GM08714 (cell line): Measurements from ENCODE around the gene LIN37.
"Not testable (repeated sequence)": the region's sequence is repeated elsewhere in the genome, so short reads cannot be mapped to it uniquely, and the experiment has no call there.

Experiments
- H3K4me3 ChIP-seq: fragments of 200-500 bp; sonication (Bioruptor generic); 2 replicates; pipeline ENCODE4 v1.5.1; 2014; ENCODE audit warnings: mild to moderate bottlenecking, low read length, inconsistent platforms
- ZNF274 ChIP-seq: IDR thresholded peaks from 2 replicates; pipeline ENCODE4 v1.6.1; 2012; ENCODE audit warnings: mild to moderate bottlenecking, low read depth, low read length

Gene LIN37

DNA sequence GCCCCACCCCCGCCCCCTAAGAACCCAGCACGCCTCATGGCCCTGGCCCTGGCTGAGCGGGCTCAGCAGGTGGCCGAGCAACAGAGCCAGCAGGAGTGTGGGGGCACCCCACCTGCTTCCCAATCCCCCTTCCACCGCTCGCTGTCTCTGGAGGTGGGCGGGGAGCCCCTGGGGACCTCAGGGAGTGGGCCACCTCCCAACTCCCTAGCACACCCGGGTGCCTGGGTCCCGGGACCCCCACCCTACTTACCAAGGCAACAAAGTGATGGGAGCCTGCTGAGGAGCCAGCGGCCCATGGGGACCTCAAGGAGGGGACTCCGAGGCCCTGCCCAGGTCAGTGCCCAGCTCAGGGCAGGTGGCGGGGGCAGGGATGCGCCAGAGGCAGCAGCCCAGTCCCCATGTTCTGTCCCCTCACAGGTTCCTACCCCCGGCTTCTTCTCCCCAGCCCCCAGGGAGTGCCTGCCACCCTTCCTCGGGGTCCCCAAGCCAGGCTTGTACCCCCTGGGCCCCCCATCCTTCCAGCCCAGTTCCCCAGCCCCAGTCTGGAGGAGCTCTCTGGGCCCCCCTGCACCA lies 38.9 kb downstream of the LIN37 start:
- TF ChIP-seq ZNF274: no peak
- H3K4me3 ChIP-seq: no peak overlapping the region

DNA sequence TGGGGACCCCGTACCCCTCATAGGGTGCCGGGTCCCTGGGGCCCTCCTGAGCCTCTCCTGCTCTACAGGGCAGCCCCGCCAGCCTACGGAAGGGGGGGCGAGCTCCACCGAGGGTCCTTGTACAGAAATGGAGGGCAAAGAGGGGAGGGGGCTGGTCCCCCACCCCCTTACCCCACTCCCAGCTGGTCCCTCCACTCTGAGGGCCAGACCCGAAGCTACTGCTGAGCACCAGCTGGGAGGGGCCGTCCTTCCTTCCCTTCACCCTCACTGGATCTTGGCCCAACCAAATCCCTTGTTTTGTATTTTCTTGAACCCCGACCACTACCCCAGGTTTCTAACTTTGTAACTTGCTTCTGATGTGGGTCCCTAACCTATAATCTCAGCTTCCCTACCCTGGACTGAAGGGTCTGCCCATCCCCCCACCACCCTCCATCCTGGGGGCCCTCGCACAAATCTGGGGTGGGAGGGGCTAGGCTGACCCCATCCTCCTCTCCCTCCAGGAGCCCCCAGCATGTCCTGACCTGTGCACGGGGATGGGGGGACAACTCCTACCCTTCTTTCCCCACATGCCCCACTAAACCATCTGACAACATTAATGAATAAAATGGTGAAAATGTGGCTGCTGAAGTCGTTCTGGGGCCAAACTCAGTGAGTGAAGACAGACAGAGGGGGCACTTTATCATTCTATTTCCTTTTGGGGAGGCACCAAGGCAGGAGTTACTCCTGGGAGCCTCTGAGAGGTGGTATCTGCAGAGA lies 40.0 kb downstream of the LIN37 start:
- TF ChIP-seq ZNF274: no peak
- H3K4me3 ChIP-seq: no peak overlapping the region

DNA sequence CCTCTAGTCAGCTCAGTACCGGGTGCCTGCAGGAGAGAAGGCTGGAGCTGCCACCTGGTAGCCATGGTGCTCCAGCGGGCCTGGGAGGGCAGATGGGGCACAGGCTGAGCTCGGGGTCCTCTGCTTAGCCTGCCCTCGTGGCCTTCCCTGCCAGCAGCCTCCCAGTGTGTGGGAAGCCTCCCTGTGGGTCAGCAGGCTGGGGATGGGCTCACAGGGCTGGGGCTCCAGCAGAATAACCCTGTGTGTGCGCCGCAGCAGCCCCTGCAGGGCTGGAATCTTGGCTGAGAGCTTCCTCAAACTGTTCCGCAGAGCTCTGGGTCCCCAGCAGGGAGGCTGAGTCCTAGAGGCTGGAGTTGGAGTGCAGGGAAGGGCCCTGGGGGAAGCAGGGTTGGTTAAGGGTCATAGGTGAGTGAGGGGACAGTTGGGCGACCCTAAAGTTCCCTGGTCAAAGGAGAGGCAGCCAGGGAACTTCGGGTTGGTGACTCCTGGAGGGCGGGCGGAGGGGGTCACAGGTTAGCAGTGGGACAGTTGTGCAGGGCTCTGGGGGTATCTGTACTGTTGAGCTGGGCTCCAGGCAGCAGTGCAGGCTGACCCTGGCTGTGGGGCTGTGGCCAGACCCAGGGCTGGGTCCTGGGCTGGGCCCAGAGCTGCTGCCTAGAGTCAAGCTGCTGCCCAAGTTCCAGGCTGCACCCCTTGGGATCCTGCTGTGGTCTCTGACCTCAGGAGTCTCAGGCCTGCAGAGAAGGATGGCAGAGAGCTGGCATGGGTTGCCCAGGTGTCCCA lies 41.0 kb downstream of the LIN37 start:
- H3K4me3 ChIP-seq: no peak overlapping the region
- no peak for TF ChIP-seq ZNF274

DNA sequence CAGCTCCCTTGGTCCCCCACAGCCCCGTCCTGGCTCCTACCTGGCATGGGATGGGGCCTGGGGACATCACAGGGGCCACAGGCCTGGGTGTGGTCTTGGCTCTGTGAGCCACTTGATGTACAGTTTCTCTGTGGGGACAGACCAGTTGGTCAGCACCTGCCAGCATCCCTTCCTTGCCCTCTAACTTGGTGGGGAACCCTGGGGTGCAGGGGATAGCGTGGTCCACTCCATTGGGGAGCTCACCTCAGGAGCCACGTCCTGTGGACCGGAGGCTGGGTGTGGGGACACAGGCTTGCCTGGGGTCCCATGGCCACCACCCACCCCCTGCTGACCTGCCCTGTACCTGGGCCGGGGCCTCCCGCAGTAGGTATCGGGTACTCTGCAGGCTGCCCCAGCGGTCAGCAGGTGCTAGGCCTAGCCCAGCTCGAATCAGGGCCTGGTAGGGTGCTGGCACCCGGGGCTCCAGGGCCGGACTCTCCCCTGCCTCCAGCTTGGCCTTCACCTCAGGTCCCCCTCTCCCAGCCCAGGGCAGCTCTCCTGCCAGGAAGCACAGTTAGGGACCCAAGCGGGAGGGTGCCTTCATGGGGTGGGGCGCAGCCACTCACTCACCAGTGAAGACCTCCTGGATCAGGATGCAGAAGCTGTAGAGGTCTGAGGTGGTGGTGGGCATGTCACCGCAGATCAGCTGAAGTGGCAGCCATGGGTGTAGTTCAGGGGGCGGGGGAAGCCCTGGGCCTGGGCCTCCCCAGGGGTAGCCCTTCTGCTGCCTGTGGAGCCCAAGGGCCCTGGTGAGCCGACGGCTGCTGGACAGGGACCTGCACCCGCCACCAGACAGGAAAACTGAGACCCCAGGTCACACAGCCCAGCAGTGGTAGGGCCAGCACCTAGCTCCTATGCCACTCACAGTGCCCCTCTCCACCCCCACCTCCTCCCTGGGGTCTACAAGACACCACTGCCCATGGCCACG lies 41.9 kb downstream of the LIN37 start:
- H3K4me3 ChIP-seq: no peak overlapping the region
- TF ChIP-seq ZNF274: no peak

DNA sequence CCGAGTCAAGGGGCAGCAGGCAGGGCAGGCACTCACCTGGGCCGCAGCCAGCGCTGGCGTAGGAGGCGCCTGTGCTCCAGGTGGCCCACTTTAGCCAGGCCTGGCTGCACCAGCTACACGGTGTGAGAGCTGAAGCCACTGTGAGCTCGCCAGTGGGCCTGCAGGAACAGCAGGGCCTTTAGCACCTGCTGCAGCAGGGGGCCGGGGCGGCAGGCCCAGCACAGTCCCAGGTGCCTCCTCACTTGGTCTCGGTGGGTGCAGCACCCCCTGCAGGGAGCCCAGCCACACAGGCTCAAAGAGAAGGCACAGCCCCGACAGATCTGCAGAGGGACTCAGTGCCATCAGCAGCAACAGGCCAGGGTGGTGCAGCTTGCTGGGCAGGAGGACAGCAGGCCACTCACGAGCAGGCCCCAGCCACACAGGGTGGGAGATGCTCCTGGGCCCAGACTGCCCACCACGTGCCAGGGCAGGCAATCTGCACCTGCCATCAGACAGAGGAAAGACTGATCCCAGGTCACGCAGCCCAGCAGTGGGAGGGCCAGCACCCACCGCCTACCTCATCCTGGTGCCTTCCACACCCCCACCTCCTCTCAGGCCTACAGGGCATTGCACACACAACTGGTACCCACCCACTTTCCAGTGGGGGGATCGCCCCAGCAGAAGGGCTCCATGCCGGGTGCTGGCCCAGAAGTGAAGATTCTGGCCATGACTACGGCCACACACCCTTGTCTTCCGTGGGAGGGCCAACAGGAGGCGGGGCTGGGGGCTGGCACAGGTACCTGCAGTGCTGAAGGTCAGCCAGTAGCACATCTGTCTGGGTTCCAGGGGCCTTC lies 42.8 kb downstream of the LIN37 start:
- H3K4me3 ChIP-seq: no peak overlapping the region
- TF ChIP-seq ZNF274: no peak

DNA sequence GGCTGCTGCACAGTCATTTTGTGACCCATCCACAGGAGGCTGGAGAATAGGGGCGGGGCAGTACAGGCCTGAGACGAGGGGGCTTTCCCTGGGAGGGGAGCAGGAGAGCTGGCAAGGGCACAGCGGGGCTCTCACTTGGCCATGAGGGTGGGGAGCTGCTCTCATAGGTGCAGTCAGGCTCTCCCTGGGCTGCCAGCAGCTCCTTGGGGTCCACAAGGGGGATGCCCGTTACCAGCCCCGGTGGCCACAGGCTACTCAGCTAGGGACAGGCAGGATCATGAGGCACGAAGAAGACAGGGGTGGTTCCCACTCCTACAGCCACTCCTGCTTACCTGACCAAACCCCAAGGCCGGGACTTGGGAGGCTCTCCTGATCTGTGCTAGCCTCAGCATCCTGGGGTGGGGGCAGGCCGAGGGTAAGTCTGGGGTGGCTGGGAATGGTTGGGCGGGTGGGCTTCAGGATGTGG lies 43.5 kb downstream of the LIN37 start:
- H3K4me3 ChIP-seq: no peak overlapping the region
- TF ChIP-seq ZNF274: no peak

DNA sequence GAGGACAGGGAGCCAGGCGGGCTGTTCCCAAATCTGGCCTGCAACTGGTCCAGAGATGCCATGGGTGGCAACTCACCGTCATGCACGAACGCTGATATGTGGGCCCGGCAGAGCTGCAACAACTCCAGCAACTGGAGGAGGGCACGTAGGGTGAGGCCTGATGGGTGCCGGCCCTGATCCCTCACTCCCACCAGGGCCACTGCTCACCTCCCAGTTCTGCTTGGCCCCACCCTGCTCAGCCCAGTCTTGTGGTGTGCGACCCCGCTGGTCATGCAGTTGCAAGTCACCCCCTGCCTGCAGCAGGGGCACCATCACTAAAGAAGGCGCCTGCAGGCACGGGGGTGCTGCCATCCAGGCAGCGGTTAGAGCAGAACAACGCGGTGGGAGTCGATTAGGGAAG lies 43.9 kb downstream of the LIN37 start:
- H3K4me3 ChIP-seq: no peak overlapping the region
- TF ChIP-seq ZNF274: no peak

DNA sequence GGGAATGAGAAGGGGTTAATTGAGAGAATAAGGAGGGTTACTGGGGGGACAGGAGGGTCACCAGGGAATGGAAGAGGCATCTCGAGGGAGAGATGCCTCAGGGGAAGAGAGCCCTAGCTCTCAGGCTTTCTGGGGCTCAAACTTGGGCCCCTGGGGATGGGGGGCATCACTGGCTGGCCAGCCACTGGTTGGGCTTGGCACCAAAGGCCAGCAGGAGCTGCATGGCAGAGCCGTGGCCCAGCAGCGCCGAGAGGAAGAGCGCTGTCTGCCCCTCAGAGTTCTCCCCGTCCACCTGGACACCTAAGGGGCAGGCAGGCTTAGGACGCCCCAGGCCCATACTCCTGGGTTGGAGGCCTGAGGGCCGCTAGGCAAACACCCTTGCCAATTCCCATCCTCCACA lies 44.5 kb downstream of the LIN37 start:
- no peak for TF ChIP-seq ZNF274
- H3K4me3 ChIP-seq: no peak overlapping the region

DNA sequence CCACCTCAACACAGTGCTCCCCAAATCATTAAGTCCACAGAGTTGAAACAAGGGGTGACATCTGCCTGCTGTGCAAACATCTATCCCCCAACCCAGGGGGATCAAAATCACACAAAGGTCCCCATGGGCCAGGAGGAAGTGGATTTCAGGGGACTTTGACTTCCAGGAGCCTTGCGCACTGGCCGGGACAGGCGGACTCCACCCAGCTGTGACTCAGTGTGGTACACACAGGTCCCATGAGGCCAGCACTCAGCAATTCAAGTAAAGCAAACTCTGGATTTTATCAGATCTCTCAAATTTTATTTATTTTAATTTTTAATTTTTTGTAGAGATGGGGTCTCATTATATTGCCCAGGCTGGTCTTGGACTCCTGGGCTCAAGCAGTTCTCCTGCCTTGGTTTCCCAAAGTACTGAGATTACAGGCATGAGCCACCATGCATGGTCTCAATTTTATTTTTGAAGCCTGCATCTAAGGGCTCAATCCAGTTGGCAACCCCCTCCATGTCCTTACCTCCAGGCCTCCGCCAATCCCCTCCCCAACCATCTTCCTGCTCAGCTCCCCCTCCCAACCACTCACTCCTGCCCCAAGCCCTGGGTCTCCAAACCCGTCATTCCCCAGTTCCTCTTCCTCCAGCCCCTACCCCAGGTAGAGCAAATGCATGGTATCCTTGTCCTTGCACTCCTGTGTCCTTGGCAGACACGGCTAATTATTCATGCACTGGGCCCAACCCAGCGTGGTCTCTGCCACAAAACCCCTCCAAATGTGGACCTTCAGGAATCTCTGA lies 45.2 kb downstream of the LIN37 start:
- no peak for TF ChIP-seq ZNF274
- H3K4me3 ChIP-seq: no peak overlapping the region

DNA sequence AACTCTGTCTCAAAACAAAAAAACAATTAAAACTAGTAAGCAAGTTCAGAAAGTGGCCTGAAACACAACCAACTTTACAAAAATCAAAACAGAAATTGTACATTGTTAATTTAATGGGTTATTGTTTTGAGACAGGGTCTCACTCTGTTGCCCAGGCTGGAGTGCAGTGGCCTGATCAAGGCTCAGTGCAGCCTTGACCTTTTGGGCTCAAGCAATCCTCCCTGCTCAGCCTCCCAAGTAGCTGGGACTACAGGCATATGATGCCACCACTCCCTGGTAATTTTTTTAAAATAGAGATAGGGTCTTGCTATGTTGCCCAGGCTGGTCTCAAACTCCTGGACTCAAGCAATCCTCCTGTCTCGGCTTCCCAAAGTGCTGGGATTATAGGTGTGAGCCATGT lies 47.2 kb downstream of the LIN37 start:
- H3K4me3 ChIP-seq: not testable (repeated sequence)

DNA sequence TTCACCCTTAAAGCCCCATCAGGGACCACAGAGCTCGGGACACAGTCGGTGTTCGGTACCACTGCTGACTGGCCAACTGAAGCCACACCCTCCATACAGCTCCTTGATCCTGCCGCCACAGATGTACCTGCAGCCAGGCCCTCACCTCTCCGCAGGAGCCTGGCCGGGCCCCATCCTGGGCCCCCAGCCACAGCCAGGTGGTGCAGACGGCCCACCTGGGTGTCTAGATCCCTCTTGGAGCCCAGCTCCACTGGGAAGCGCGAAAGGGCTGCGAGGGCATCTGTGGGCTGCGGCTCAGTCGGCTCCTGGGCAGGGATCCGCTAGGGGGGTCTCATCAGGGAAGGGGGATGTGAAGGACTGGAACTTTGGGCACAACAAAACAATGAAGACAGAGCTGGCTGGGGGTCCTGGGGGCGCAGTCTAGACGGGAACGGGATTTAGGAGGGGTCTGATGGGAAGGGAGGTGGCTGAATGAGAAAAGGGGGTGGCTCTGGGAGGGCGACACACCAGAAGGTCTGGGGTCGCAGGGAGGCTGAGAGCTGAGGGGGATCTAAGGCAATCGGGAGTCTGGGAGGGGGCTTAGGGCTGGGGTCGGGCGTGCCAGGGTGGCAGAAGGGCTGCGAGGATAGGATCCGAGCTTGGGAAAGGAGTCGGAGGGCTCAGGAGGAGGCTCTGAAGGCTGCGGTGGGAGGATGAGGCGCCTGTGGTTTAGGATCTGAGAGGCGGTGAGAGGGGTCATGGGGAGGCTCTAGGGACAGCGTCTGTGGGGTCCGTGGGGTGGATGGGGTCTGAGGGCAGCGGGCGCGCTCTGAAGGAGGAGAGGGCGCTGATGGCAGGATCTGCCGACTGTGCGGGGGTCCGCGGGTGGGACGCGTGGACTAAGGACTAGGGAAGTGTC lies 48.5 kb downstream of the LIN37 start:
- H3K4me3 ChIP-seq: no peak overlapping the region
- TF ChIP-seq ZNF274: no peak
